Middle frontal gyrus (tissue), 1 donor: ENCODE results near the gene RTL10.
"Not testable (repeated sequence)": the region's sequence is repeated elsewhere in the genome, so short reads cannot be mapped to it uniquely, and the experiment has no call there.

ENCODE experiments used
- DNase-seq: peaks from one replicate; pipeline ENCODE4 v3.0.0-alpha.2; 2015; ENCODE audit warnings: low spot score; ENCODE audit errors: extremely low spot score

RTL10 gene

DNA sequence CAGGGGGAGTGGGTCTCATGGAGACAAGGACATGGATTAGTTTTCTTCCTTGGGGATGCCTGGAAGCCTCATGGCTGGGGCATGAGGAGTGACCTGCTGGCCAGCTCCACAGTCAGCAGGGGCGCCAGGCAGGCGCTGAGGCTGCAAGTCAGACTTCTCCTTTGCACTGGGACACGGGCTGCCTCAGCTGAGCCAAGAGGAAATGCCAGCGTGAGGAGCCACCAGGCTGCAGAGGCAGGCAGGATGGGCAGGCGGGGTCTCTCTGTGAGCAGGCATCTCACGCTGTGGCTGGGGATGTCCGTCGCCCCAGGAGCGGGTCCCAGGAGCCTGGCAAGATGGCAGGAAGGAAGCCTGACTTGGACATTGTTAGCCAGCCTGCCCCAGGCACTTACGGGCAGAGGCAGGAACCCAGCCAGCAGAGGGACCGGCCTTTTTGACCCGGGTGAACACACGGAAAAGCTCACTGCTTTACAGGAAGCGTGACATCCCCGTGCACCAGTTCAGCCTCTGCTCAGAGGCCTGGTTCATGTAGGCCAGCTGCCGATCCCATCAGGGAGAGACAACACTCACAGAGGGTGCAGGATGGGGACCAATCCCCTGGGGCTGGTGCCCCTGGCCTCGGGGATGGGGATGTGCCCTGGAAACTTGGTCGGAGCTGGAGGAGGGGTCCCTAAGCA, 10.2 kb downstream of the RTL10 start:
- no peak for DNase-seq

DNA sequence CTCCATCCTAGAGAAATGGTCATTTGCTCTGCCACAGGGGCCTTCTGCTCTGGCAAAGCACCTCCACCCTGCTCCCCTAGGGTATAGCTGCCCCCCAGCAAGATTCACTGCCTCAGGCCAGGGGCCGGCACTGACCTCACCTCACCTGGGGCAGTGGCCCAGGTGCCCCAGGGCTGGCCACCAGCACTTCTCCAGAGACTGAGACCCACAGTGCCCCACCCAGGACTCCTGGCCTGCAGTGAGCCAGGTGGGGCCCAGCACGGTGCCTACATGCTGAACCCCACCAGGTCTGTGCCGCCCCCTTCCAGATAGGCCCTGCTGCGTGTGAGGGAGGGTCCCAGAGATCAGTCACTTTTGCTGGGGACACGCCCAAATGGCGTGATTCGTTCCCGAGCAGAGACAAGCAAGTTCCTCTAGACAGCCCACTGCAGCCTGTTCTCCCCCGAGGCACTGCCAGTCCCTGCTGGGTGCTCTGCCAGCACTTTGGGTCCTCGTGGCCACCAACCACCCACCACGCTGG, 10.8 kb downstream of the RTL10 start:
- DNase-seq = no peak

DNA sequence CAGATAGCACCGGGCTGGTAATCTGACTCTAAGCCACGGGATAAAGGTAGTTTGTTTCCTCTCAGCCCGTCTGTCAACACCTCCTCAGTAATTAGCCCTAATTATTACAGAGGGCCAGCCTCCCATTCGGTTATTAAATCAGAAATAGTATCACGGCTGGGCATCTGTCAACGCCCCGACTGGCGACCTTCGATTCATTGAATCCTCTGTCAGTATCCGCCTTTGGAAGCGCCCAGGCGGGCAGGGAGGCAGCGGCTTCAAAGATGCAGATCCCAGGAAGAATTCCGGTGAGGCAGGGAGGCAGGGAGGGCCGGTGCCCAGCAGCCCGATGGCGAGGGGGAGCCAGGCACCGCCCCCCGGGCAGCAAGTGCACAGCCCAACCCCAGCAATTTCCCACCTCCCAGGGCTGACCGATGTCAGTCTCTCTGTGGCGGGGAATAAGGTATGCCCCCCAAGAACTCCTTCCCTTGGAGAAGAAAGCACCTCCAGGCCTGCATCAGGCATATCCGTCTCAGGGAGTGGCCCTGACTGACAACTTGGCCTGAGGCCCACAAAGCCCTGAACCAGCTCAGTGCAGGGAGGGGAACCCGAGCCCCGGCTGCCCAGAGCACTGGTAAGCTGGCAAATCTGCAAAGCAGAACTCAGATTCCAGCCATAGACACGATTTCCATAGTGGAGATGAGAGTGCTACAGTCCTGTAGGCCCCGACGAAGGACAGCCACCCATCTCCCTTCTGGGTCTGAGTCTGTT, 11.4 kb downstream of the RTL10 start:
- no peak for DNase-seq

DNA sequence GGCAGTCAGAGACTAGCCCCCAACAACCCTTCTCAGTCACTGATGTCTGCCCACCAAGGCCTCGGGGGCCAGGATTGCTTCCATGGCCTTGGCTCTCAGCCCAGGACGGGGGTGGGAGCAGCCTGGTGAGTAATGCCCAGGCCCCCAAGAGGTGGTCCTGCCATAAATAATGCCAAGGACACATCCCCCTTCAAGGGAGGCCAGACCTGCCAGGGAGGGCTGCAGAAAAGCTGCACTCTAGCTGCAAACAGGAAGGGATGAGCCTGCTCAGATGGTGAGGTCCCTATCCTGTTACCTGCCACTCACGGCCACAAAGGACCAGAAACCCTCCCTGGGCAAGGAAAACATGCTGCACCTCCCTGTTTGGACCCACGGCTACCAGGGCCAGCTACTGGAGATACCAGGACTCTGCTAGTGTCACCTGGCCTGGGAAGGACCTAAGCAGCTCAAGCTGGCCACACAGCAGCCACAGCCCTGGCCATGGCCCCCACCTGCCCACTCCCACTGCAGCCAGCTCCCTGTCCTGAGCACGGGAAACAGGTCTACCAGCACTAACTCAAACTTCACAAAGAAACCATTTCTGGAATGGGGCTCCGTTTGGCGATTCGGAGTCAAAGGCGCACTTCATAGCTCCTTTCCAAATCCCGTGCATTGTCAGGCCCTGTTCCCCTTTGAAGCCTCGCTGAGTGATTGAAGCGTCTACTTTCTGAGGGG, 12.1 kb downstream of the RTL10 start:
- no peak for DNase-seq

DNA sequence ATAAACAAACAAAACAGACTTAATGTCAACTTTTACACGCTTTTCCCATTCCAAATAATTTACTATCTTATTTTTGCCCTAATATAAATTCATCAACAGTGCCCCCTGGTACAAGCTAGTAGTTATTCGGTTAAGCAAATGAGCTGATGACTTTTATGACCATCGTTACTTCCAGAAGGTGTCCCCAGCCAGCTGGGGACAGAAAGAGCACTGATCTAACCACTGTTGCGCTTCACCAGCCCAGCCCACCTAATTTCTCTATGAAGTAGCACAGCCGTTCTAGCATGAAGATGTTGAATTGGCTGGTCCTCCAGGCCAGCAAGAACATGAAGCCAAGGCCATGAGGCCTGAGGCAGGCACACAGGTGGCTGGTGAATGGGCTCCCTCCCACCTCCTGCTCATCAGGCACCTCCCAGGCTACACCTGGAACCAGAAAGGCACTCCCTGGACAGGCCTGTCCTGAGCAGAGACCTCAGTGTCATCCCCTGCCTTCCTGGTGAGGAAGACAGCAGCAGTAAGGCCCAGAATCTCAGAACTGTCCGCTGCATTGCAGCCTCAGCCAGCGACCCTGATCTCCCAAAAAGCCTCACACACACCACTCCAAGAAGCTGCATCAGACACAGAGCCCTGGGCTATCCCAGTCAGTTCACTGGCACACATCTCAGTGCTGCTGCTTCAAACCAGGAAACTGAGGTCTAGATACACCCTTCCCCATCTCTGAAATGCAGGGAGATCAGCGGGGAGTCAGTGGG, 12.9 kb downstream of the RTL10 start:
- DNase-seq = no peak

DNA sequence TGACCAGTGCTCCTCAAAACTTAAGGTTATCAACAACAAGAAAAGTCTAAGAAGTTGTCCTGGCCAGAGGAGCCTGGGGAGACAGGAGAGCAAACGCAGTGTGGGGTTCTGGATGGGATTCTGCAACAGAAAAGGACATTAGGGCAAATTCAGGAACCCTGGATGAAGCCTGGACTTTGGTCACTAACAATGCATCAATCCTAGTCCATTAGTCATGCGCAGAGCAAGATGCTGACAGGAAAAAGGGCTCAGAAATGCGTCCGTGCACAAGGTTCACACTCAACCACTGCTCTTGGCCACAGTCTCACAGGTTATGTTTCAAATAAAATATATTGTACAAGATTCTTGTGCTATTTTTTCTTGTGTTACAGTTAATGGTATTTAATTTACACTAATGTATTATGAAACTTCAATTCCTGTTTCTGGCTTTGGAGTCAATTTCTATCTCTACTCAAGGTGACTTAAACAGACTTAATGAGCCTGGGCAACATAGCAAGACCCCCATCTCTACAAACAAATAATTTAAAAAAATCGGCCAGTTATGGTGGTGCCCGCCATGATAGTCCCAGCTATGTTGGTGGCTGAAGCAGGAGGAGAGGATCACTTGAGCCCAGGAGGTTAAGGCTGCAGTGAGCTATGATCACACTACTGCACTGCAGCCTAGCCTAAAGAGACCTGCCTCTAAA, 13.6 kb downstream of the RTL10 start:
- DNase-seq = no peak

DNA sequence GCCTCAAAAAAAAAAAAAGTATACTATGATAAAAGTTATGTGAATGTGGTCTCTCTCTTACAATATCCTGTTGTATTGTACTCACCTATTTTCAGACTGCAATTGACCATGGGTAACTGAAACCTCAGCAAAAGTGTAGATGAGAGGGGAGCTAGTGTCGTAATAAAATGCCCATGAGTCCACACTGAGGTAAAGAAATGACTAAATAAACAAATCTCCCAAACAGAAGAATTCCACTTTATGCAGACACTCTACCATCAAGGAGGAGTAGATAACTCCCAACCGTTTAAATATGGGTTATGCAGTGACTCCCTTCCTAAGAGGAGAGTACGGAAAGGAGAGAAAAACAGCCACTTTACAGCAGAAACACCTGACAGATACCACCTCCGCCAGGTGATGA, 14.6 kb downstream of the RTL10 start:
- DNase-seq = no peak

DNA sequence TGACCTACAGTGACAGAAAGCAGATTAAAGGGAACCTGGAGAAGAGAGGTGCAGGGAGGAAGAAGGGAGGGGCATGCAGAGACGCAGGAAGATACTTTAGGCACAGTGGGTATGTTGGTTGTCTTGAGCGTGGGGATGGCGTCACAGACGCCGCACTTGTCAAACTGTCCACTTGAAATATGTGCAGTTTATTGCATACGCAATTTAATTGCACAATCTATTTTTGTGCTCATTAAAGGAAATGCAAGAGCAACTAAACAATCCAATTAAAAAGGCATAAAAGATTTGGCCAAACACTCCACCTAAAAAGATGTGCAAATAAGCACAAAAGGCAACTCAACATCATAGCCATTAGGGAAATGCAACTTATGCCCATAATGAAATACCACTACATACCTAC, 16.8 kb downstream of the RTL10 start:
- DNase-seq = no peak

DNA sequence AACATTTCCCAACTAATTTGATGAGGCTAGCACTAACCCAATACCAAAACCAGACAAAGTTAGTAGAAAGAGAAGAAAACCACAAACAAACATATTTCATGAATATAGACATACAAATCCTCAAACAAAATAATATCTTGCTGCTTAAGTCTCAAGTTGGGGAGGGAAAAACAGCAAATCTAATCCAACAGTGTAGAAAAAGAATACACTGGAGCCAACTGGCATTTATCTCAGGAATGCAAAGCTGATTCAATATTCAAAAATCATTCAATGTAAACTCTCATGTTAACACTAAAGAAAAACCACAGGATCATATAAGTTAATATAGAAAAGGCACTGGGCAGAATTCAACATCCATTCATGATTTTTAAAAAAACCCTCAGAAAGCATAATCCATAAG, 18.2 kb downstream of the RTL10 start:
- no peak for DNase-seq

DNA sequence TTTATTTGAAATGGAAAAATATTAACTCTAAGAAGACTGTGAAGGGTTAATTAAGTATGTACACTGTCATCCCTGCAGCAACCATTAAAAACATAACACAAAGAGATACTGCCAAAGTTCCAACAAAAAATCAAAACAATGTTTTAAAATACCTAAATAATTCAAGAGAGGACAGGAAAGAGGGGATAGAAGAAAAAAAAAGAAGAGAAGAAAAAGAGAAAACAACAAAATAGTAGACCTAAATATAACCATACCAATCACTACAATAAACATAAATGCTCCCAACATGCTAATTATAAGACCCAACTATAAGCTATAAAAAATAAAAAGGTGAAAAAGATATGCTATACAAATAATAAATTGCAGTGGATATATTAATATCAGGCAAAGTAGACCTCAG, 20.1 kb downstream of the RTL10 start:
- no peak for DNase-seq

DNA sequence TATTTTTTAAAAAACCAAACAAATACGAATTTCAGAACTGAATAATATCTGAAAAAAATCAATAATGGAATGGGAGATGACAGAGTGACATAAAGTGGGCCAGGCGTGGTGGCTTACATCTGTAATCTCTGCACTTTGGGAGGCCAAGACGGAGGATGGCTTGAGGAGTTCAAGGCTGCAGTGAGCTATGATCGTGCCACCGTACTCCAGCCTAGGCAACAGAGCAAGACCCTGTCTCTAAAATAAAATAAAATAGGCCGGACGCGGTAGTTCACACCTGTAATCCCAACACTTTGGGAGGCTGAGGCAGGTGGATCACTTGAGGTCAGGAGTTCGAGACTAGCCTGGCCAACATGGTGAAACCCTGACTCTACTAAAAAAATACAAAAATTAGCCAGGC, 21.3 kb downstream of the RTL10 start:
- not testable (repeated sequence) for DNase-seq

DNA sequence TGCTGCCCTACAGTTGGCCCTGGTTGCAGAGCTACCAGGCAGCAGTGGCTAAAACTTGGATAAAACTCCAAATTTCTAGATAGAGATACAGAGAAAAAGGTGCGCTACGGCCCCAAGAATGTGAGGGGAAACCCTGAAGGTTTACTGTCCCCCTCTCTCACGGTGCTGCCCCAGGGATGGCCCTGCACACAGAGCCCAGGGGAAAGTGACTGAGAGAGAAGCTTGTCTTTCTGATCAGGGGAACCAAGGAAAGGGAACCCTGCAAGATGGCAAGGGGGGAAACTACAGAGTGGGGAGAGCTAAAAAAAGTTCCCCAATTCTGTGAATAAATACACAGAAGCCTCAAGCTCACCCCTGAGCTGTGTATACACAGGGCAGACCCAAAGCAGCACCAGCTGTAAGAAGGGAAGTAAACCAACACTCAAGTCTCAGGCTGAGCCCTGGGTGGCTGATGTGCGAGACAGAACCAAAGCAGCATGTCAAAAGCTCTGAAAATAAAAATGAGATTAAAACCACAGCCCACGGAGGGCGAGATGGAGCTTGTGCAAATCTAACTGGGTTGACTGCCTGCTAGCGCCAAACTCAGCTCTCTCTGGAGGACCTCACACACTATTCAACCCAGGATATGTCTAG, 22.1 kb downstream of the RTL10 start:
- no peak for DNase-seq

DNA sequence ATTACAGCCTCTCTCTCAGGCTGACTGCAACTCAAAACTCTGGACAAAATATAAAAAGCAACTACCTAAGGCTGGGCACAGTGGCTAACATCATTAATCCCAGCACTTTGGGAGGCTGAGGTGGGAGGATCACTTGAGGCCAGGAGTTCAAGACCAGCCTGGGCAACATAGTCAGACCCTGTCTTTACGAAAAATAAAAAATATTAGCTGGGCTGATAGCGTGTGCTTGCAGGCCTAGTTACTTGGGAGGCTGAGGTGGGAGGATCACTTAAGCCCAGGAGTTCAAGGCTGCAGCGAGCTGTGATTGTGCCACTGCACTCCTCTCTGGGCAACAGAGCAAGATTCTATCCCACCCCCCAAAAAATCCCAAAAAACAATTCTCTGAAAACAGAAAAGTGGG, 22.7 kb downstream of the RTL10 start:
- not testable (repeated sequence) for DNase-seq

DNA sequence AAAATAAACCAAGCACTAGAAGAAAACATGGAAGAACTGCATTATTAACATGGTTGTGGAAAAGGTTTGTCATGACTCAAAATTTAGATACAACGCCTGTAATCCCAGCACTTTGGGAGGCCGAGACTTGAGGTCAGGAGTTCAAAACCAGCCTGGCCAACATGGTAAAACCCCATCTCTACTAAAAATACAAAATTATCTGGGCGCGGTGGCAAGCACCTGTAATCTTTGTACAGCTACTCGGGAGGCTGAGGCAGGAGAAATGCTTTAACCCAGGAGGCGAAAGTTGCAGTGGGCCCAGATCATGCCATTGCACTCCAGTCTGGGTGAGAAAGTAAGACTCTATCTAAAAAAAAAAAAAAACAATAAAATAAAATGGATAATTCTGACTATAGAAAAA, 23.7 kb downstream of the RTL10 start:
- DNase-seq = no peak

DNA sequence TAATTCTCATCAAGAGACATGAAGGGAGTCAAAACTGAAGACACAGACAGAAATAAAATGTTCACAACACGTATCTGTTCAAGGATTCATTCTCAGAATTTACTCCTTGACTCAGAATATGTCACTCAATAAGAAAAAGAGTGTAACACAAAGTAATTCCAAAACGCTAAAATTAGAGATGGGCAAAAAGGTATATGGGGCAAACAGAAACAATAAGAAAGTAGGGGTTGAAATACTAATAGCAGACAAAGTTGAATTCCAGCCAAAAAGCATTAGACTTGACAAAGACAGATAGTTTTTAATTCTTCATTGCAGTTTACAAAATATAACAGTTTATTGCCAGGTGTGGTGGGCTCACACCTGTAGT, 26.7 kb downstream of the RTL10 start:
- DNase-seq = no peak

DNA sequence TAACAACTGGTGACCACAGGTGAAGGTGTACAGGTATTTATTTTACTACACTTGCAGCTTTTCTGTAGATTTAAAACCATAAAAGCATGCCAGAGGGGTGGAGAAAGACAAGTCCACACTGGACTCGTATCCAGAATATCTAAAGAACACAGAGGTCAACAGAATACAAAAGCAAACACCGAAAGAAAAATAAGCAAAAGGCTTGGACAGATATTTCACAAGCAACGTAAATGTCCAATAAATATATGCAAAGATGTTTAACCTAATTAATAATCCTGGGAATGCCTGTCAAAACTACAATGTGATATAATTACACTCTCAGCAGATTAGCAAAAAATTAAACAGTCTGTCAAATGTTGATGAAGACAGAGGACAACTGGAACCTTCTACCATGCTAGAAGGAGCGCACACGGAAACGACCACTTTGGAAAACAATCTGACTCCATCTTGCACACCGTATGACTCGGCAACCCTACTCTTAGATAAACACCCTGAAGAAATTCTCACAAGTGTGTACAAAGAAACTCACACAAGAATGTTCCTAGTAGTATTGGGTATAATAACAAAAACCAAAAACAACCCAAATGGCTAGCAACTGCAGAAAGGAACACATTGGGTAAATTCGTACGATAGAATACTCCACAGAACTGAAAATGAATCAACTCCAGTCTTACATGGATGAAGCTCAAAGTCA, 27.2 kb downstream of the RTL10 start:
- DNase-seq = no peak

DNA sequence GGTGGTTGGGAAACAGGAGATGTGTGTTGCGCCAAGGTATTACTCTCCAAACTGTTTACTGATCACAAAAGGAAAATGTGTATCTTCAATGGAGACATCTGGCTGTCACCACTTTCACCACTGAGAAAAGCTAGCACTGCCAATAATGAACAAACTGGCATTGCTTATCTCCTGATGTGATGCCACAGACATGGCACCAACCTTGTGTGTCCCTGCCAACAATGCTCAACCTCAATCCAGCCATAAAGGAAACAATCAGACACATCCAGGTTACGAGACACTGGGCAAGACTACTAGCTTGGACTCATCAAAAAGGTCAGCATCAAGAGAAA, 28.1 kb downstream of the RTL10 start:
- DNase-seq = no peak

DNA sequence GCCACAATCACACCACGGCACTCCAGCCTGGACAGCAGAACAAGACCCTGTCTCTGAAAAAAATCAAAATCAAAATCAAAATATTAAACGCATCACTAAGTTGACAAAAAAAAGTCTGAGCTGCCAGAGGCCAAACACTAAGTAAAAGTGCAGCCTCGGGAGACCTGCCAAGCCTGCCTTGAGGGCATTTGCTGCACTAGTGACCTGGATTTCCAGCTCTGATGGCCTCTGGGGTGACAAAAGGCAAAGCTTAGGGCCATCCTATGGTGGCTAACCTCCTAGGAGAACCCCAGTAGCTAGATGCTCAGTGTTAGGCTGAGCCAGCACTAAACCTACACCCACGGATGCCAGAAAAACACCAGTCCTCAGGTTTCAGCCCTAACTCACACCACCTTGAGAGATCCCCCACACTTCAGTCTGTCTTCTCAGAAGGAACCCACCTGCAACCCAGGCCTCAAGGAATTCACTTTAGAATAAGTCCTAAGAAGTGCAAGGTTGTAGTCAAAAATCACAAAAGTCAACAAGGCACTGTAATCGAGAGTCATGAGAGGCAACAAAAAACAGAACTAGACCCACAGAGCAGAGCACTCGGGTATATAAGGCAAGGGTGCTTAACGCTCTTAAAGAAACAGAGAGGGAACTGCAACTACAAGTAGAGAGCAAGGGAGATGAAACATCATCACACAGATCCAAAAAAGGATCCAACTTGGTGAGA, 28.6 kb downstream of the RTL10 start:
- DNase-seq = no peak

DNA sequence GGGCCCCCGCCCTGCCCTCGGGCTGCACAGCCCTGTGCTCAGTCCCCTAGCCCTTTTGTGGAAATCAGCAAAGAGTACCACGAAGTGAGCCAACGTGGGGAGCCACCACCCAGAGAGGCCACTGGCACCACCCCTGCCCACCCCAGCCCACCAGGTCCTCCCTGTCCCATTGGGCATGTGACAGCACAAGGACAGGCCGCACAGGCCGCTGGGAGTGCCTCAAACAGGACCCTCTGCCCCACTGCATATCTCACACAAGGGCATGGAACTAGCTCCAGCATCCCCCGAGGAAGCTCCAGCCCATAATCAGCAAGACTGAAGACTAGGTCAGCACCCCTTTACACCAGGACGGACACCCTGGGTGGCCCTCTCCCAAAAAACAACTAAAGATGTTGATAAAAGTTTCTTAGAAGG, 29.7 kb downstream of the RTL10 start:
- no peak for DNase-seq
